HepG2 (cell line): ENCODE measurements around the gene SLC4A11. TPM values are rescaled to one million over a fixed set of nuclear protein-coding genes. Genes with fewer than 3 reads are reported as not detected.

Experiments used
- ZNF816 ChIP-seq: sonication (generic); formaldehyde crosslinking; IDR thresholded peaks from 2 replicates; pipeline ENCODE4 v1.8.0; 2022; ENCODE audit warnings: missing genetic modification reagents, mild to moderate bottlenecking, borderline replicate concordance
- polyA plus RNA-seq, 8 experiments: library from polyadenylated mRNA; depleted of rRNA in 3 of 8; stranded (reverse) in 7 of 8; unstranded in 1 of 8; fragments of >200 nt; fragmentation: Illumina TruSeq in 4 of 8; extraction: Trizol in 4 of 8; gene quantifications; 2 replicates each; pipeline versions ENCODE4 v1.2.1 to v1.2.3, GENCODE V29; 2011 to 2016; ENCODE audit warnings: low read depth in 4 of 8, missing spikeins in 1 of 8, mixed read lengths in 1 of 8; ENCODE audit not compliant: insufficient read depth in 1 of 8
- total RNA-seq, 5 experiments: library from RNA; depleted of rRNA; stranded (reverse); fragments of >200 nt; fragmentation: Illumina TruSeq; extraction: Trizol; gene quantifications; 2 replicates each; pipeline ENCODE4 v1.2.3, GENCODE V29; 2016; ENCODE audit warnings: low read depth in 1 of 5
- TF ChIP-seq, protein P1 (sequence below), 2 experiments: IDR thresholded peaks; 2 replicates each; pipeline ENCODE4 v1.6.1; 2011 to 2012; ENCODE audit warnings: low read length in 2 of 2, borderline replicate concordance in 1 of 2, low read depth in 1 of 2, mild to moderate bottlenecking in 1 of 2, moderate library complexity in 1 of 2
- TF ChIP-seq, protein P2 (sequence below): sonication (generic); formaldehyde crosslinking; IDR thresholded peaks from 2 replicates; pipeline ENCODE4 v1.4.0; 2020; ENCODE audit warnings: mild to moderate bottlenecking, missing genetic modification reagents
- TF ChIP-seq, protein P3 (sequence below): sonication (generic); formaldehyde crosslinking; IDR thresholded peaks from 2 replicates; pipeline ENCODE4 v1.9.0; 2021; ENCODE audit warnings: missing genetic modification reagents, borderline replicate concordance
- TF ChIP-seq, protein P4 (sequence below): IDR thresholded peaks from 2 replicates; pipeline ENCODE4 v1.6.1; 2016; ENCODE audit warnings: missing compliant biosample characterization, missing genetic modification reagents, borderline replicate concordance
- TF ChIP-seq, protein P5 (sequence below), 2 experiments: sonication (generic) in 1 of 2; formaldehyde crosslinking in 1 of 2; IDR thresholded peaks; 2 replicates each; pipeline versions ENCODE4 v1.6.1 to v1.9.0; 2014 to 2022; ENCODE audit warnings: antibody characterized with exemption in 1 of 2, borderline replicate concordance in 1 of 2, inconsistent platforms in 1 of 2, low read depth in 1 of 2, missing genetic modification reagents in 1 of 2

Gene SLC4A11
- total and polyA plus RNA-seq, 2 of the 13 experiments (the other 11 are each of a cell fraction or from before 2014, with no cell fraction given): 3.9 to 27.0 TPM

DNA sequence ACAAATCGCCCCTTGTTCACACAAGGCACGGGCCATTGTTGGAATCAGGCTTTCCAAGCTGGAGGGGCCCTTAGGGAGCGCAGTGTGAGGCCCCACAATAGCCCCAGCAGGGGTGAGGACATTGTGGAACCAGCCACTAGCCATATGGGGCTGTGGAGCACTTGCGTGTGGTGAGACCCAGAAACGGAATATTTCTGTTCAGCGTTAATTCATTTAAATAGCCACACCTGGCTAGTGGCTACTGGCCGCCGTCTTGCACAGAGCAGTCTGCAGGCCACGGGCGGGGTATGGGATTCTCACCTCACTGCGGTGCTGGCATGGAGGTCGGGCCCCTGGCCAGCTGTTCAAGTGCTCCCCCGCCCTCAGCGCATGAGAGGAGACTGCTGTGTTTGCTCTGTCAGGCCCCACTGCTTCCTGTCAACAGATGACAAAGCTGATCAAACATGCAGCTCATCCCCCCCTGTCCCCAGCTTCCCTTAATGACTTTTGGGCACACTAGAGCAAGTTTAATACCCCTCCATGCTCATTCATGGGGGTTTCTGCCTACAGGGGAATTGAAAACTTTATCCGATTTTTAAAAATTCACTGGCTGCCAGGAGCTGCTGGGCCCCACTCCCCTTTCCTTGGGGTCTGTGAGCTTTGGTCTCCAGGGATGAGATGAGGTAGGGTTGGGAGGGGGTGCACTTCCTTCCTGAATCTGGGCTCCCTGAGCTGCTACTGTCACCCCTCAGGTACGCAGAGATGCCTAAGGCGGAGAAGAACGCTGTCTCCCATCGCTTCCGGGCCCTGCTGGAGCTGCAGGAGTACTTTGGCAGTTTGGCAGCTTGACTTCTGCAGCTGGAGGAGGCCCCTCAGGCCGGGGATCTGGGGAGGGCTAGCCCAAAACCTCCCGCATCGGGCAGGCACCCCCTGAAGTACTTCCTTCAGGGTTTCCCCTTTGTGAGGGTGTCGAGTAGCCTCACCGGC is 16.1 kb downstream of the SLC4A11 start (continued):
- TF ChIP-seq, protein P1, sequence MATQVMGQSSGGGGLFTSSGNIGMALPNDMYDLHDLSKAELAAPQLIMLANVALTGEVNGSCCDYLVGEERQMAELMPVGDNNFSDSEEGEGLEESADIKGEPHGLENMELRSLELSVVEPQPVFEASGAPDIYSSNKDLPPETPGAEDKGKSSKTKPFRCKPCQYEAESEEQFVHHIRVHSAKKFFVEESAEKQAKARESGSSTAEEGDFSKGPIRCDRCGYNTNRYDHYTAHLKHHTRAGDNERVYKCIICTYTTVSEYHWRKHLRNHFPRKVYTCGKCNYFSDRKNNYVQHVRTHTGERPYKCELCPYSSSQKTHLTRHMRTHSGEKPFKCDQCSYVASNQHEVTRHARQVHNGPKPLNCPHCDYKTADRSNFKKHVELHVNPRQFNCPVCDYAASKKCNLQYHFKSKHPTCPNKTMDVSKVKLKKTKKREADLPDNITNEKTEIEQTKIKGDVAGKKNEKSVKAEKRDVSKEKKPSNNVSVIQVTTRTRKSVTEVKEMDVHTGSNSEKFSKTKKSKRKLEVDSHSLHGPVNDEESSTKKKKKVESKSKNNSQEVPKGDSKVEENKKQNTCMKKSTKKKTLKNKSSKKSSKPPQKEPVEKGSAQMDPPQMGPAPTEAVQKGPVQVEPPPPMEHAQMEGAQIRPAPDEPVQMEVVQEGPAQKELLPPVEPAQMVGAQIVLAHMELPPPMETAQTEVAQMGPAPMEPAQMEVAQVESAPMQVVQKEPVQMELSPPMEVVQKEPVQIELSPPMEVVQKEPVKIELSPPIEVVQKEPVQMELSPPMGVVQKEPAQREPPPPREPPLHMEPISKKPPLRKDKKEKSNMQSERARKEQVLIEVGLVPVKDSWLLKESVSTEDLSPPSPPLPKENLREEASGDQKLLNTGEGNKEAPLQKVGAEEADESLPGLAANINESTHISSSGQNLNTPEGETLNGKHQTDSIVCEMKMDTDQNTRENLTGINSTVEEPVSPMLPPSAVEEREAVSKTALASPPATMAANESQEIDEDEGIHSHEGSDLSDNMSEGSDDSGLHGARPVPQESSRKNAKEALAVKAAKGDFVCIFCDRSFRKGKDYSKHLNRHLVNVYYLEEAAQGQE (IDR thresholded peaks at IDR 0.05; ENCODE audit: borderline replicate concordance in 1 of 2, low read depth in 1 of 2, low read length in 2 of 2): peak in 1 of 2 experiments; percentile 60; a peak in 1 of 4 replicates
- TF ChIP-seq, protein P2, sequence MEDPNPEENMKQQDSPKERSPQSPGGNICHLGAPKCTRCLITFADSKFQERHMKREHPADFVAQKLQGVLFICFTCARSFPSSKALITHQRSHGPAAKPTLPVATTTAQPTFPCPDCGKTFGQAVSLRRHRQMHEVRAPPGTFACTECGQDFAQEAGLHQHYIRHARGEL (CRISPR knock-in tag): no peak
- TF ChIP-seq, protein P3, sequence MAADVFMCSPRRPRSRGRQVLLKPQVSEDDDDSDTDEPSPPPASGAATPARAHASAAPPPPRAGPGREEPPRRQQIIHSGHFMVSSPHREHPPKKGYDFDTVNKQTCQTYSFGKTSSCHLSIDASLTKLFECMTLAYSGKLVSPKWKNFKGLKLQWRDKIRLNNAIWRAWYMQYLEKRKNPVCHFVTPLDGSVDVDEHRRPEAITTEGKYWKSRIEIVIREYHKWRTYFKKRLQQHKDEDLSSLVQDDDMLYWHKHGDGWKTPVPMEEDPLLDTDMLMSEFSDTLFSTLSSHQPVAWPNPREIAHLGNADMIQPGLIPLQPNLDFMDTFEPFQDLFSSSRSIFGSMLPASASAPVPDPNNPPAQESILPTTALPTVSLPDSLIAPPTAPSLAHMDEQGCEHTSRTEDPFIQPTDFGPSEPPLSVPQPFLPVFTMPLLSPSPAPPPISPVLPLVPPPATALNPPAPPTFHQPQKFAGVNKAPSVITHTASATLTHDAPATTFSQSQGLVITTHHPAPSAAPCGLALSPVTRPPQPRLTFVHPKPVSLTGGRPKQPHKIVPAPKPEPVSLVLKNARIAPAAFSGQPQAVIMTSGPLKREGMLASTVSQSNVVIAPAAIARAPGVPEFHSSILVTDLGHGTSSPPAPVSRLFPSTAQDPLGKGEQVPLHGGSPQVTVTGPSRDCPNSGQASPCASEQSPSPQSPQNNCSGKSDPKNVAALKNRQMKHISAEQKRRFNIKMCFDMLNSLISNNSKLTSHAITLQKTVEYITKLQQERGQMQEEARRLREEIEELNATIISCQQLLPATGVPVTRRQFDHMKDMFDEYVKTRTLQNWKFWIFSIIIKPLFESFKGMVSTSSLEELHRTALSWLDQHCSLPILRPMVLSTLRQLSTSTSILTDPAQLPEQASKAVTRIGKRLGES (CRISPR knock-in tag): no peak; the same call in 1 of the 2 replicates
- TF ChIP-seq, protein P4, sequence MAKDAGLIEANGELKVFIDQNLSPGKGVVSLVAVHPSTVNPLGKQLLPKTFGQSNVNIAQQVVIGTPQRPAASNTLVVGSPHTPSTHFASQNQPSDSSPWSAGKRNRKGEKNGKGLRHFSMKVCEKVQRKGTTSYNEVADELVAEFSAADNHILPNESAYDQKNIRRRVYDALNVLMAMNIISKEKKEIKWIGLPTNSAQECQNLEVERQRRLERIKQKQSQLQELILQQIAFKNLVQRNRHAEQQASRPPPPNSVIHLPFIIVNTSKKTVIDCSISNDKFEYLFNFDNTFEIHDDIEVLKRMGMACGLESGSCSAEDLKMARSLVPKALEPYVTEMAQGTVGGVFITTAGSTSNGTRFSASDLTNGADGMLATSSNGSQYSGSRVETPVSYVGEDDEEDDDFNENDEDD (CRISPR knock-in tag): peak; percentile 84; the same call in 1 of the 2 replicates
- TF ChIP-seq ZNF816 (CRISPR knock-in tag): peak; percentile 99
- TF ChIP-seq, protein P5, sequence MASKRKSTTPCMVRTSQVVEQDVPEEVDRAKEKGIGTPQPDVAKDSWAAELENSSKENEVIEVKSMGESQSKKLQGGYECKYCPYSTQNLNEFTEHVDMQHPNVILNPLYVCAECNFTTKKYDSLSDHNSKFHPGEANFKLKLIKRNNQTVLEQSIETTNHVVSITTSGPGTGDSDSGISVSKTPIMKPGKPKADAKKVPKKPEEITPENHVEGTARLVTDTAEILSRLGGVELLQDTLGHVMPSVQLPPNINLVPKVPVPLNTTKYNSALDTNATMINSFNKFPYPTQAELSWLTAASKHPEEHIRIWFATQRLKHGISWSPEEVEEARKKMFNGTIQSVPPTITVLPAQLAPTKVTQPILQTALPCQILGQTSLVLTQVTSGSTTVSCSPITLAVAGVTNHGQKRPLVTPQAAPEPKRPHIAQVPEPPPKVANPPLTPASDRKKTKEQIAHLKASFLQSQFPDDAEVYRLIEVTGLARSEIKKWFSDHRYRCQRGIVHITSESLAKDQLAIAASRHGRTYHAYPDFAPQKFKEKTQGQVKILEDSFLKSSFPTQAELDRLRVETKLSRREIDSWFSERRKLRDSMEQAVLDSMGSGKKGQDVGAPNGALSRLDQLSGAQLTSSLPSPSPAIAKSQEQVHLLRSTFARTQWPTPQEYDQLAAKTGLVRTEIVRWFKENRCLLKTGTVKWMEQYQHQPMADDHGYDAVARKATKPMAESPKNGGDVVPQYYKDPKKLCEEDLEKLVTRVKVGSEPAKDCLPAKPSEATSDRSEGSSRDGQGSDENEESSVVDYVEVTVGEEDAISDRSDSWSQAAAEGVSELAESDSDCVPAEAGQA (IDR thresholded peaks at IDR 0.05; ENCODE audit: low read depth): peak; percentile 86
- TF ChIP-seq, protein P5 (CRISPR knock-in tag; IDR thresholded peaks at IDR 0.05; ENCODE audit: borderline replicate concordance): 0 out of 2 replicates have a peak, but pooled peaks have one; percentile 59
